HEK293T (cell line): ENCODE measurements around the gene FRMD5.

Source experiments
- CTBP1 ChIP-seq: fragments of 450-650 bp; IDR thresholded peaks from 2 replicates; pipeline ENCODE4 v1.6.1; 2016; ENCODE audit warnings: borderline replicate concordance
- ZNF384 ChIP-seq: fragments of 450-650 bp; IDR thresholded peaks from 2 replicates; pipeline ENCODE4 v1.6.1; 2016

DNA sequence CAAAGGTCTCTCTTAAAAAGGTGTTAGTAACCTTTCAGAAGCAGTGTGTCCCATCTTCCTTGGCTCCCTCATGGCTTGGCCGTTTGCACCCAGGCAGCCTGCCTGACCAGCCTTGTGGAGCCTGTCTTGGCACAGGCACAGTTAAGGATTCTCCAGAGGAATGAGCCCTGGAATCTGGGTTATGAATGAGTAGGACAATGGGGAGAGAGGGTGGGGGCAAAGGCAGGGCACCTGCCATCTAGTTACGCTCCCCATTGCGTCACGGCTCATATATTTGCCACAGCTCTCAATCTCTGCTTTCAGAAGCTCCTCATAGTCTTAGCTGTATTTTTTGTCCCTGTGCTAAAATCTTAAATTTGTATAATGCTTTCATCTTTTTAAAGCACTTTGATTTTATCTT is 317.7 kb downstream of the FRMD5 start:
- TF ChIP-seq ZNF384 (no peak), CTBP1 (no peak)
